Activated gamma-delta T cell treated with Interleukin-2 at 50 U/mL for 16 hours (primary cell): ENCODE measurements around the gene HMGCLL1.

Source experiments
- DNase-seq: peaks from one replicate; pipeline ENCODE4 v3.0.0-alpha.2; 2020

The HMGCLL1 gene

DNA sequence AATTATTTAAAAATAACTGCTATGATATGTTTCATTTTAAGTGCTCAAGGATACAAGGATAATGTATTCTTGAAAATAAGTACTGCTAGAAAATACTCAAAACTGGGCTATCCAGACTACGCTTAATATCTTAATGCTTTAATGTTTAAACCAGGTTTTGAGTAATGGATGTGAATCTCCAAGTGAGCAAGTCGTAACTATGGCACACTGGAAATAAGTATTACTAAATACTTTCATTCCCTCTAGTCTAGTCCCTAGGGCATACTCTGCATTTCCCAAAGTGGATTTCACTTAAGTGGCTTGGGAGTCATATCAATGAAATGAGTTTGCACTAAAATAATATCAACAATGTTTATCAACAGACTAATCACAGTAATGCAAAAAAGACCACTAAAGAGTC lies 48.1 kb downstream of the HMGCLL1 start:
- no peak for DNase-seq

DNA sequence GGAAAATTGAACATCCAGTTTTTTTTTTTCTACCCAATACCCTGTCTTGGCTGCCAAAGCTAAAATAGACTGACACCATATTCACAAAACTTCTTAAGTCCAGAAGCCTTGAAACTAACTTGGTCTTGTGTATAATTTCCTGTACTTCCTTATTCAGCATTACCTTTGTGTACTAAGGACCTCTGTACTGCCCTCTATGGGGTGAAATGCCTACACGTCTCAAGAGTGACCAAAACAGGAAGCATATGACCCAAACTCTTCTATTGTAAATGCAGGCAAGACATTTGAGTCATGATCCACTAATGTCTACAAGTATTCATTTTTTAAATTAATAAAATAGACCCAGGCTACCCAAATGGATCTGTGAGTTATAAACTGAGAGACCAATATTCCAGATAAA lies 50.4 kb downstream of the HMGCLL1 start:
- DNase-seq = no peak

DNA sequence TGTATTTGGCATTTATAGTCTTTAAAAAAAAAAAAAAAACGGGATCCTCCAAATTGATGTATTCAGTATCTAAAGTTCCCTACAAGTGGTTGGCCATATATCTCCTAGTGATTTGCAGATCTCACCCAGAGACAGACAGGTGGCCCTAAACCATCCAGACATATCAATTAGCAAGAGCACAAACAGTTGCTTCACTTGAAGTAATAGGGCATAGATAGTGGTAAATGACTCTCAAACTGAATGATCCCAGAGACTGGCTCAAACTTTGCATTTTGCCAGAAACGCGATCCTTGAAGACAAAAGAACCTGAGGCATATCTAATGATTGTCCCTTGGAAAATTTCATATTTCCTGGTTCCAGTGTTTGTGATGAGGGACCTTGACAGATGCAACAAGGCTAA lies 54.6 kb downstream of the HMGCLL1 start:
- DNase-seq = no peak

DNA sequence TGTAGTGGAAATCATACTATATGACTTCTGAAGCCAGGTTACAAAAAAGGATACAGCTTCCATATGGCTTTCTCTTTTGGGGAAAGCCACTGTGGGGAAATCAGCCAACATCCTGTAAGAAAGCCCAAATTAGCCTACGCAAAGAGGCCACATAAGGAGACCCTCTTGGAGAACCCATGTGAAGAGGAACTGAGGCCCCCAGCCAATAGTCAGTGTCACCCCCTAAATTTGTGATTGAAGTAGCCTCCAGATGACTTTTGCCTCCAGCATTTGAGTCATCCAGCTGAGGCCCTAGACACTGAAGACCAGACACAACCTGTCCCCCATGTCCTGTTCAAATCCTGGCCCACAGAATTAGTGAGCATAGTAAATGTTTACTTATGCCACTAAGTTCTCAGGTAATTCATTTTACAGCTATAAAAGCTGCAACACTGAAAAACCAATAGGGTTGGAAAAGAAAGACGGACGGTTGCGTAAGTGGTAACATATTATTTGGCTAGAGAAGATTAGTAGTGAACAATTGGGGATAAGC lies 60.4 kb downstream of the HMGCLL1 start:
- DNase-seq = no peak

DNA sequence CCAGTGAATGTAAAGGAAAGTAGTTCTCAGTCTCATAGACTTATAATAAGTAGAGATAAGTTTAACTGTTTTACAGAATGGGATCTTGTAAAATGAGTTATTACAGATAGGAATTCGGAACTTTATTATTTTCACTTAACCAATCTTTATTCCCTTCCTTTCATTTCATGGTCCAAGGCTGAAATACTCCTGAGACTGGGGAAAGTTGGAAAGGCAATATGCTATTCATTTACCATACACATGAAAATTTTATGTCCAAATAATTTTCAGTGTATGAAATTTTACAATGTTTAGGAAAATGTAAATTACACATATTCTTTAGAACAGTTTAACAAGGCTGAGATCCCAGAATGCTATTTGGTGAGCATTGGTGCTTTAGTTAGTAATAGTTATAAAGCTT lies 62.3 kb downstream of the HMGCLL1 start:
- DNase-seq = no peak

DNA sequence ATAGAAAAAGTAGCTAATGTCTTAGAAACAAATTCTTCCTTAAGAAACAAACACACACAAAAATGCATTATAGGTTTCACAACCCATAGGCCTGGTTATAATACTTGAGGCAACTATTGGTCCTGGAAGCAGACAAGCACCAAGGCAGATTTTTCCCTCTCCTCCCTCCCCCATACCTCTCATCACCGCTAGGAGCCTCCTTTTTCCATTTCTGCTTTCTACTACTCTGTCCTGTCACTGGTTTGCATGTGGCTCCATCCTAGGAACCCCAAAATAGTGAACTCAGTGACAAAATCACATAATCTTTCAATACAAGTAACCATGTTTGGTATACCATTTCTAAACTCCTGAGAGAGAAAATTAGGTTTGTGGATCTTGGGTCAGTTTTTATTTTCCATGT lies 66.1 kb downstream of the HMGCLL1 start:
- no peak for DNase-seq

- DNase-seq = no peak
Measured at GRCh38 chr6:55511122-55511800, 67.7 kb downstream of the HMGCLL1 start.

GRCh38 chr6:55499591-55499990 lies 79.4 kb downstream of the HMGCLL1 start:
- no peak for DNase-seq

DNA sequence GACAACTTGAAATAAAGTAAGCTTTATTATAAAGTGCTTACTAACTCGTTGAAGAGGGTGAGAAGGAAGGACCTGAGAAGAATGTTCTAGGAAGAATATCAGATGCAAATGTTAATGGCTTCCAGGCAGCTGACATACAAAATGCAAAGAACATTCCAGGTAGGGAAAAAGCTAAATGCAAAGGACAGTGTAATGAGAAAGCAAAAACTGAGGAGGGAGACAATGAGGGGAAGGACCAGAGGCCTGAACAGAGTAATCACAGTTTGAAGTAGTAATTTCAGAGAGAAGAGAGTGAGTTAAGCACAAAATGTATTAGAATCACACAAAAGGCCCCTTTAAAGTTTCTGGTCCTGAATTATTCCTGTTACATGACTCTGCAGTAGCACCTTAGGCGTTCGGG lies 81.3 kb downstream of the HMGCLL1 start:
- no peak for DNase-seq

DNA sequence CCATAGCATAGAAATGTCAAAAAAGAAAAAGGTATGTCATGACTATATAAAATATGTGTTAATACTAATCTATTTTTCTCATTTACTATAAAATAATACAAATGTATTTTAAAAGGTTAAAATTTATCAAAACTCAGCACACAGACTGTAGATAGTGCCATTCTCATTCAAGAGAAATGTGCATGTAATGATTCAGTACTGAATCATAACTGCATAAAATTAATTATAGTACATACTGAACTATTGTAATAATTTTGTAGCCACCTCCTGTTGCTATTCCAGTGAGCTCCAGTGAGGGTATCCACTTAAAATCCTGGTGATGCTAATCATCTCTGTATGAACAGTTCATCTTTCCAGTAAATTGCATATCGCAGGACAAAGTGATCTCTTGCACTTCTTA lies 82.8 kb downstream of the HMGCLL1 start:
- DNase-seq = no peak

- DNase-seq = no peak
Measured at GRCh38 chr6:55495277-55495676, 83.7 kb downstream of the HMGCLL1 start.

GRCh38 chr6:55494411-55494810 lies 84.6 kb downstream of the HMGCLL1 start:
- no peak for DNase-seq

DNA sequence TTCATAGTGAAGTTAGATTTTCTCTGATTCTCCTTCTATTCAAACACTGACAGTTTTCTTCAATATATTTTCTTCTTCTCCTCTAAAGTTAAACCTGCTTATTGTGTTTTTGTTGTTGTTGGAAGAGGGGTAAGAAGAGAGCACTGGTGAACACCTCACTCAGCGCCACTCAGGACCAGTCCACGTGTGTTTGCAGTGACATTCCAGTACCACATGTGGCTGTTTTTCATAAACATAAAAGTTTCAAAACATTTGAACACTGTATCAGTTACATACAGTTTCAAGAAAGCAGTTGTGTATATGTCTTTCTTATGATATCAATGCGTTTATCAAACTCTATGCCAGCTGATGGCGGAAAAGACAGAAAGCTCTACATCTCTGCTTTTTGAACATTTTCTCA lies 86.7 kb downstream of the HMGCLL1 start:
- no peak for DNase-seq

DNA sequence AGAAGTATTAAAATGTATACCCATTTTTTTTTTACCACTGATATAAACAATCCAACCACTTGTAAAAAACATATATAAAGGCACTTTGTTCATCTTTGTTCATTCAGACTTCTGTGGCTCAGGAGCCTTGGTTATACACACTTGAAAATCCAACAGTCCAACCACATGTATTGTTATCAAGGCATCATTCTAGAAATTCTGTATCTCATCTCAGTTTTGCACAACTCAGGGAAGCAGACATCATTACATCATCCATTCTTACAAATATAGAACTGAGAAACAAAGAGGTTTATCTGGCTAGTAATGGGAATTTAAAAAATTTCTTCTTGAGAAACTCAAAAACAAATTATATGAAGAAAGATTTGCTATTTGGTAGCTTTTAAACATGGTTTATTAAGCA lies 88.1 kb downstream of the HMGCLL1 start:
- no peak for DNase-seq

- no peak for DNase-seq
Measured at GRCh38 chr6:55474382-55474781, 104.6 kb downstream of the HMGCLL1 start.

DNA sequence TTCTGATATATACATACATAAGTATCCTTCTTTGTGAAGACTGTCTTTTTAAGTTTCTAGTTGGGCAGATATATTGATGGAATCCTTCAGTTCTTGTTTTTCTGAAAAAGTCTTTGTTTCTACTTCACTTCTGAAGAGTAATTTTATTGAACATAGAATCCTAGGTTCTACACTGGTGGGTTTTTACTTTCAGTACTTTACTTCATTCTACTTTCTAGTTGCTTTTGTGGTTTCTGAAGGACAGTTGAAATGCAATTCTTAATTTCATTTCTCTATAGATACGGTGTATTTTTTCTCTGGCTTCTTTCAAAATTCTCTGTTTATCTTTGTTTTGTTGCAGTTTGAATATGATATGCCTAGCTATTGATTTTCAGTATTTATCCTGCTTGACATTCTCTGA lies 105.3 kb downstream of the HMGCLL1 start:
- DNase-seq = no peak

GRCh38 chr6:55469951-55470366 lies 109.0 kb downstream of the HMGCLL1 start:
- no peak for DNase-seq

DNA sequence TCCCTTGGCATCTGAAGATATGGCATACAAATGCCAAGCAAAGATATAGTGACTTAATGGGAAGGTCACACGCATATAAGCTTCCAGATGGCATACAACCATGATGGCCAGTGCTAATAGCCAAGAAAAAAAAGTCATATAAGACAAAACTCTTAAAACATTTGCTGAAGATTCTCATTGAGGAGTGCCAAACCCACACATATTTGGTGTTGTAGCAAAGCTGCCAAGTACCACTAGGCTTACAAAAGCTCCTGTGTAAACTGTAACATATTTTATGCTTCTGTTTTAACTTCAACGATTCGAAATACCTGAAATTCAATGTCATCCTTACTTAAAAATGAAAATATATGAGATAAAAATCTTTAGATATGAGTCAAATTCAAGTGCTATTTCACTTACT lies 123.0 kb downstream of the HMGCLL1 start:
- DNase-seq = no peak

GRCh38 chr6:55450005-55450404 lies 129.0 kb downstream of the HMGCLL1 start:
- no peak for DNase-seq

GRCh38 chr6:55449225-55449624 lies 129.8 kb downstream of the HMGCLL1 start:
- no peak for DNase-seq

GRCh38 chr6:55448451-55448850 lies 130.5 kb downstream of the HMGCLL1 start:
- DNase-seq = no peak

- DNase-seq = no peak
Measured at GRCh38 chr6:55447891-55448290, 131.1 kb downstream of the HMGCLL1 start.

DNA sequence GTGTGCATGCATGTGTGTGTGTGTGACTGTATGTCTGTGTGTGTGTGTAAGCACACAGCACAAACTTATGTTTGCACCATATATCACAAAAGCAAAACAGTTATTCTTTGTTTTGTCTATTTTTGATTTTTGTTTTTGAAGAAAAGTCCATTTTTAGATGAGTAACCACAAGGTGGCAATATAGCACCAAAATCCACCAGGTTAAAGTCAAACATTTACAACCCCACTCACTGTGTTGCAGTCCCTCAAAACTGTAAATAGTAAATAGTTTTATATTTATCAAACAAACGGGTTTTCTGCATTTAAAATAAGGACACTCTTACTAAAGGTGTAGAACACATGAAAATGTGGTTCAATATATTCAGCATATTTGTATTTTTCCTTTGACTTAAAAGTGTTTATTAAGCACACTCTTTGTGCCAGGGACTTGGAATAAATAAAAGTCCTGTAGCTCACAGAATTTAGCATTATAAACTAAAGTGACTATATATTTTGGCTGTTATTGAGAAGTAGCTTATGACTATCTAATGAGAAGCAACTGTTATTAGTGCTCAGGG lies 133.3 kb downstream of the HMGCLL1 start:
- no peak for DNase-seq

DNA sequence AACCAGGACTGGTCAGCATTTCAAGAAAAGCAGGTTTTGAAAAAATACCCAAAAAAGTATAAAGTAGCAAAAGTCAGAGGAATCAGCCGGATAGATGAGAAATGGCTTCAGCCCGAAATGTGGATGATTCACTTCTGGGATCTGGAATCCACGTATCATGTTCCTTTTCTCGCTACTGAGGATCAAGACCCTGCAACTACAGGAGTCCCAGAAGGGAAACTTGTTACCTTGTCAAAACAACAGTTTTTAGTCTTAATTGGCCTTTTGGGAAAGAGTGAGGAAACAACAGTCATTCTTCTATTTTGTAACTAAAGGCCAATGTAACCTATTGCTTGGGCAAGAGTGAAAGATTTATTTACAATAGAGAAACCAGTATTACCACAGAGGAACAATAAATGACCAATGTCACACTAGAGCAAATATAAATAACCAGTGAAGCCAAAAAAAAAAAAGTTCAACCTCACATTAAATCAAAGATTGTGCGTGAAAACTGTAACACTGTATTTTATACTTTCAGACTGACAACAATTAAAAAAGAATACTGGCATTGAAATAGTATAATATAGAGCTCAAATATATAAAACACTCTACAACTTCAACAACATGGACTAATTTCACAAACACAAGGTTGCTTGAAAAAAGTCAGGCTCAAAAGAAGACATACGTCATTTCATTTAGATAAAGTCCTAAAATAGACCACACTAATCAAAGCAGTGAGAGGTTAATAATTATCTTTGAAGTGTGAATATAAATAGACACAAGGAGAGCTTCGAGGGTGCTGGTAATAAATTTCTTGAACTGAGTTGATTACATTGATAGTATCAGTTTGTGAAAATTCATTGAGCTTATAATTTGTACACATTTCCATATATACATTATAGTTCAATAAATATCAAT lies 135.5 kb downstream of the HMGCLL1 start:
- no peak for DNase-seq
